Measurements from ENCODE around the gene PARVA.

PARVA gene

GRCh38 chr11:12393691-12394090 is 16.3 kb downstream of the PARVA start:
- no peak for TF ChIP-seq CTCF (IDR thresholded peaks at IDR 0.05)

GRCh38 chr11:12394601-12395000 is 17.2 kb downstream of the PARVA start:
- no peak for TF ChIP-seq CTCF (IDR thresholded peaks at IDR 0.05)

- TF ChIP-seq CTCF (IDR thresholded peaks at IDR 0.05) = no peak
Observed at GRCh38 chr11:12395333-12395732, 18.0 kb downstream of the PARVA start.

- TF ChIP-seq CTCF (IDR thresholded peaks at IDR 0.05) = no peak
Observed at GRCh38 chr11:12397931-12398334, 20.6 kb downstream of the PARVA start.

- TF ChIP-seq CTCF (IDR thresholded peaks at IDR 0.05) = no peak
Observed at GRCh38 chr11:12399355-12399754, 22.0 kb downstream of the PARVA start.

GRCh38 chr11:12402025-12402424 is 24.7 kb downstream of the PARVA start:
- no peak for TF ChIP-seq CTCF (IDR thresholded peaks at IDR 0.05)

- TF ChIP-seq CTCF (IDR thresholded peaks at IDR 0.05) = no peak
Observed at GRCh38 chr11:12402691-12403120, 25.3 kb downstream of the PARVA start.
